Glutamatergic neuron (in vitro differentiated cells): ENCODE data around the gene ZMYND8. TPM values are rescaled to one million over a fixed set of nuclear protein-coding genes. Genes with fewer than 3 reads are reported as not detected.
"Not testable (repeated sequence)": the region's sequence is repeated elsewhere in the genome, so short reads cannot be mapped to it uniquely, and the experiment has no call there.

Source experiments
- DNase-seq: peaks from one replicate; pipeline ENCODE4 v3.0.0; 2022
- H3K27ac Mint-ChIP-seq: one replicate; pipeline ENCODE4 v1.8.0; 2020; ENCODE audit warnings: mild to moderate bottlenecking, mixed read lengths, inconsistent platforms; ENCODE audit not compliant: unreplicated experiment
- H3K27me3 Mint-ChIP-seq: one replicate; pipeline ENCODE4 v1.8.0; 2020; ENCODE audit warnings: mild to moderate bottlenecking, moderate library complexity, mixed read lengths, inconsistent platforms; ENCODE audit not compliant: unreplicated experiment
- H3K36me3 Mint-ChIP-seq: one replicate; pipeline ENCODE4 v1.8.0; 2020; ENCODE audit warnings: mild to moderate bottlenecking, mixed read lengths, inconsistent platforms; ENCODE audit not compliant: unreplicated experiment
- H3K4me1 Mint-ChIP-seq: one replicate; pipeline ENCODE4 v1.8.0; 2020; ENCODE audit warnings: mild to moderate bottlenecking, low read depth, mixed read lengths, inconsistent platforms; ENCODE audit not compliant: unreplicated experiment
- H3K4me3 Mint-ChIP-seq: one replicate; pipeline ENCODE4 v1.8.0; 2020; ENCODE audit warnings: mild to moderate bottlenecking, mixed read lengths, inconsistent platforms; ENCODE audit not compliant: unreplicated experiment
- H3K9me3 Mint-ChIP-seq: one replicate; pipeline ENCODE4 v1.8.0; 2020; ENCODE audit warnings: mild to moderate bottlenecking, moderate library complexity, mixed read lengths, inconsistent platforms; ENCODE audit not compliant: unreplicated experiment
- total RNA-seq: library from RNA; stranded (reverse); fragmentation: NEBNext Ultra II Directional; extraction: Animal tissue kit (Norgen Biotek cat#: 25700); gene quantifications from one replicate; pipeline ENCODE4 v1.2.1, GENCODE V29; 2021; ENCODE audit not compliant: unreplicated experiment
- TF ChIP-seq, protein P1 (sequence below): fragments of 200-600 bp; sonication (generic); IDR thresholded peaks from one replicate; pipeline ENCODE4 v1.5.0; 2021; ENCODE audit not compliant: partially characterized antibody, unreplicated experiment

ZMYND8 gene
- total RNA-seq, 1 donor from 2014 or later: 116 TPM

DNA sequence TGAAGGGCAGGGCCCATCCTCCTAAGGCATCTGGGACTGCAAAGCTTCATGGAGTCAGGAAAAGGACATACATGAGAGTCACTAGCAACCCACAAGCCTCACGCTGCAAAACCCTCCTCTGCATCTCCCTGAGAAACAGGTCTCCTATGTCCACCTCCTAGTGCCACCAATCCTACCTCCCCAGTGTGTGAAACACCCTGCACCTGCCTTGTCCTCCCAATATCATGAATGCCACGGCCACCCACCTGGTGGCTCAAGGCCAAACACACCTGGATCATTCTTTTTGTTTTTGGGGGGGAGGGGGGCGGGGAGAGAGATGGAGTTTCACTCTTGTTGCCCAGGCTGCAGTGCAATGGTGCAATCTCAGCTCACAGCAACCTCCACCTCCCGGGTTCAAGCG lies 90.5 kb downstream of the ZMYND8 start:
- Mint-ChIP-seq H3K4me1 (peaks cover 27% of the 10 kb centered on the region), H3K9me3 (peaks cover 5% of the 10 kb centered on the region), H3K27ac (no peak overlapping the region), H3K36me3 (no peaks in the 10 kb centered on the region), H3K4me3 (no peak overlapping the region), H3K27me3 (no peaks in the 10 kb centered on the region)
- TF ChIP-seq, protein P1, sequence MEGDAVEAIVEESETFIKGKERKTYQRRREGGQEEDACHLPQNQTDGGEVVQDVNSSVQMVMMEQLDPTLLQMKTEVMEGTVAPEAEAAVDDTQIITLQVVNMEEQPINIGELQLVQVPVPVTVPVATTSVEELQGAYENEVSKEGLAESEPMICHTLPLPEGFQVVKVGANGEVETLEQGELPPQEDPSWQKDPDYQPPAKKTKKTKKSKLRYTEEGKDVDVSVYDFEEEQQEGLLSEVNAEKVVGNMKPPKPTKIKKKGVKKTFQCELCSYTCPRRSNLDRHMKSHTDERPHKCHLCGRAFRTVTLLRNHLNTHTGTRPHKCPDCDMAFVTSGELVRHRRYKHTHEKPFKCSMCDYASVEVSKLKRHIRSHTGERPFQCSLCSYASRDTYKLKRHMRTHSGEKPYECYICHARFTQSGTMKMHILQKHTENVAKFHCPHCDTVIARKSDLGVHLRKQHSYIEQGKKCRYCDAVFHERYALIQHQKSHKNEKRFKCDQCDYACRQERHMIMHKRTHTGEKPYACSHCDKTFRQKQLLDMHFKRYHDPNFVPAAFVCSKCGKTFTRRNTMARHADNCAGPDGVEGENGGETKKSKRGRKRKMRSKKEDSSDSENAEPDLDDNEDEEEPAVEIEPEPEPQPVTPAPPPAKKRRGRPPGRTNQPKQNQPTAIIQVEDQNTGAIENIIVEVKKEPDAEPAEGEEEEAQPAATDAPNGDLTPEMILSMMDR: no peak
- no peak for DNase-seq

- Mint-ChIP-seq H3K4me3 (no peak overlapping the region), H3K36me3 (peaks cover 6% of the 10 kb centered on the region), H3K9me3 (peaks cover 5% of the 10 kb centered on the region), H3K4me1 (peaks cover 27% of the 10 kb centered on the region), H3K27ac (no peak overlapping the region), H3K27me3 (peaks cover 2% of the 10 kb centered on the region)
- TF ChIP-seq, protein P1: no peak
- no peak for DNase-seq
Measured at GRCh38 chr20:47265214-47265613, 91.3 kb downstream of the ZMYND8 start.

DNA sequence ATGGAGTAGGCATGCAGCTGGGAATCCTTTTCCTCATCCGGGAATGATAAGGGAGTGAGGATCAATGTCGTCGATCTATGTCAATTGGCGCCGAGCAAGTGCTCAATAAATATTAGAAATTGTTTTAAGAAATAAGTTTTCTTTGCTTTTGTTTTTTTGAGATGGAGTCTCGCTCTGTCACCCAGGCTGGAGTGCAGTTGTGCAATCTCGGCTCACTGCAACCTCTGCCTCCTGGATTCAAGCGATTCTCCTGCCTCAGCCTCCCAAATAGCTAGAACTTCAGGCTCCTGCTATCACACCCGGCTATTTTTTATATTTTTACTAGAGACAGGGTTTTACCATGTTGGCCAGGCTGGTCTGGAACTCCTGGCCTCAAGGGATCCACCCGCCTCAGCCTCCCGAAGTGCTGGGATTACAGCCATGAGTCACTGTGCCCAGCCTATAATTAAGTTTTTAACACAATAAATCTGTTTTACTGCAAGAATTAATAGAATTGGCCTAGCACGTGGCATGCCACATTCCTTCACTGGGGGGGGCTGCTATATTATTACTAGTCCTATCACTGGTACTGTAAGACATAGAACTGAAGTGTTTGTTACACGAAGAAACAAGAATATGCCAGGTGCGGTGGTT lies 92.2 kb downstream of the ZMYND8 start:
- H3K9me3 Mint-ChIP-seq, H3K27ac Mint-ChIP-seq, DNase-seq, H3K27me3 Mint-ChIP-seq, H3K4me3 Mint-ChIP-seq: not testable (repeated sequence)
- H3K36me3 Mint-ChIP-seq: peaks cover 10% of the 10 kb centered on the region
- H3K4me1 Mint-ChIP-seq: peaks cover 27% of the 10 kb centered on the region

DNA sequence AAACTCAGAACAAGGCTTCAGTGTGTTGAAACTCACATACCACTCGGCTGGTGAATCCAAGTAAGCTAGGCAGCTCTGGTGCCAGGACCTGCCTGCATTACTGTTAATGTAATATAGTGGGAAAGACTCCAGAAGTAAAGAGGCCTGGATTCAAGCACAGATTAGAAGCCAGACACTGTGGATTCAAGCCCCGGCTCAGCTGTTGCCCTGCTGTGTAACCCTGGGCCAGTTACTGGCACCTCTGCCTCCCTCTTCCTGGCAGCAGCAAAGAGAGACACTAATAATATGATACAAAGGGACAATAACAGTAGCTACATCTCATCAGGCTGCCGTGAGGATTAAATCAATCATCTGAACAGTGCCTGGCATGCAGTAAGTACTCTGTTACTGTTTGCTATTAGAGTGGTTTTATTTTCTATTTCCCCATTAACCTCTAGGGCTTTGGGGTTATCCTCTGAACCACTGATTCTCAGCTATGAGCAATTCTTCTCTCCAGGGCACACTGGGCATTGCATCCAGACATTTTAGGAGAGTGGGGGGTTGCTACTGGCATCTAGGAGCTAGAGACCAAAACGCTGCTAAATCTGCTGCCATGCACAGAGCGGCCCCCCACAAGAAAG lies 92.9 kb downstream of the ZMYND8 start:
- DNase-seq: no peak
- Mint-ChIP-seq H3K4me1 (peaks cover 30% of the 10 kb centered on the region), H3K9me3 (peaks cover 7% of the 10 kb centered on the region), H3K36me3 (peaks cover 10% of the 10 kb centered on the region), H3K27ac (peak overlapping the region; percentile 67), H3K27me3 (peaks cover 4% of the 10 kb centered on the region), H3K4me3 (no peak overlapping the region)
- TF ChIP-seq, protein P1: no peak

- Mint-ChIP-seq H3K9me3 (peaks cover 7% of the 10 kb centered on the region), H3K4me3 (no peak overlapping the region), H3K27me3 (peaks cover 4% of the 10 kb centered on the region), H3K27ac (peak overlapping the region; percentile 67), H3K36me3 (peaks cover 10% of the 10 kb centered on the region), H3K4me1 (peaks cover 30% of the 10 kb centered on the region)
- DNase-seq: no peak
- TF ChIP-seq, protein P1: no peak
Measured at GRCh38 chr20:47263080-47263464, 93.4 kb downstream of the ZMYND8 start.
